CD4-positive, alpha-beta memory T cell (primary cell): ENCODE measurements around the gene HTR6. TPM values are rescaled to one million over a fixed set of nuclear protein-coding genes. Genes with fewer than 3 reads are reported as not detected.
"Not testable (repeated sequence)": the region's sequence is repeated elsewhere in the genome, so short reads cannot be mapped to it uniquely, and the experiment has no call there.

Experiments
- CTCF ChIA-PET: fragments of 350-600 bp; sonication (Branson Sonifier 250); formaldehyde crosslinking; loops from one replicate; lab custom pipeline; 2021; ENCODE audit warnings: inconsistent platforms; ENCODE audit not compliant: partially characterized antibody; lab: Charles Lee
- POLR2A ChIA-PET: fragments of 350-600 bp; sonication (Branson Sonifier 250); formaldehyde crosslinking; loops from one replicate; lab custom pipeline; 2021; ENCODE audit not compliant: partially characterized antibody; lab: Charles Lee
- DNase-seq, 5 donors: peaks; one replicate each; pipeline versions ENCODE4 v3.0.0 to v3.0.0-alpha.2; 2020 to 2022; ENCODE audit warnings: mixed read lengths in 1 of 5
- H3K27ac ChIP-seq: one replicate; pipeline ENCODE4 v1.7.0; 2013; ENCODE audit warnings: low read depth, low read length
- H3K27me3 ChIP-seq: 2 replicates; pipeline ENCODE4 v1.7.0; 2013; ENCODE audit warnings: mild to moderate bottlenecking, low read length, moderate library complexity; ENCODE audit not compliant: insufficient read depth
- H3K36me3 ChIP-seq: 2 replicates; pipeline ENCODE4 v1.7.0; 2013; ENCODE audit warnings: mild to moderate bottlenecking, low read length, moderate library complexity; ENCODE audit not compliant: insufficient read depth
- H3K4me1 ChIP-seq: 2 replicates; pipeline ENCODE4 v1.7.0; 2013; ENCODE audit warnings: mild to moderate bottlenecking, low read length, moderate library complexity; ENCODE audit not compliant: insufficient read depth
- H3K4me3 ChIP-seq, 2 donors: one replicate each; pipeline ENCODE4 v1.7.0; 2013; ENCODE audit warnings: low read length in 2 of 2, mild to moderate bottlenecking in 1 of 2
- H3K9me3 ChIP-seq, 2 donors: one replicate each; pipeline ENCODE4 v1.7.0; 2013; ENCODE audit warnings: low read length in 2 of 2, control low read depth in 1 of 2; ENCODE audit not compliant: control insufficient read depth in 1 of 2
- H3K27ac Mint-ChIP-seq, 7 donors: one replicate each; pipeline ENCODE4 v1.8.0; 2020 to 2021; ENCODE audit warnings: mixed read lengths in 7 of 7, mild to moderate bottlenecking in 6 of 7, inconsistent platforms in 3 of 7, moderate library complexity in 3 of 7
- H3K27me3 Mint-ChIP-seq, 2 donors: one replicate each; pipeline ENCODE4 v1.8.0; 2020 to 2021; ENCODE audit warnings: mixed read lengths in 2 of 2
- H3K36me3 Mint-ChIP-seq, 2 donors: one replicate each; pipeline ENCODE4 v1.8.0; 2020 to 2021; ENCODE audit warnings: mixed read lengths in 2 of 2, inconsistent platforms in 1 of 2, mild to moderate bottlenecking in 1 of 2
- H3K4me1 Mint-ChIP-seq, 4 donors: one replicate each; pipeline ENCODE4 v1.8.0; 2020 to 2021; ENCODE audit warnings: mixed read lengths in 4 of 4, mild to moderate bottlenecking in 1 of 4
- H3K4me3 Mint-ChIP-seq, 8 donors: one replicate each; pipeline ENCODE4 v1.8.0; 2020 to 2021; ENCODE audit warnings: mixed read lengths in 8 of 8, mild to moderate bottlenecking in 7 of 8, moderate library complexity in 6 of 8, inconsistent platforms in 3 of 8
- H3K9me3 Mint-ChIP-seq, 8 donors: one replicate each; pipeline ENCODE4 v1.8.0; 2020 to 2021; ENCODE audit warnings: mixed read lengths in 8 of 8, mild to moderate bottlenecking in 5 of 8, inconsistent platforms in 3 of 8, moderate library complexity in 1 of 8
- intact Hi-C: fragments of 100-400 bp; cut with micrococcal nuclease; formaldehyde crosslinking; loops from one replicate; pipeline ENCODE4 v1.15.1; 2023
- polyA plus RNA-seq, 2 donors: library from polyadenylated mRNA; unstranded; fragments of 300-500 nt; fragmentation: Illumina TruSeq; gene quantifications; one replicate each; pipeline ENCODE4 v1.2.3, GENCODE V29; 2021
- total RNA-seq, 2 experiments: library from RNA; stranded (reverse); gene quantifications; one replicate each; pipeline ENCODE4 v1.2.3, GENCODE V29; 2021

Gene HTR6
- total and polyA plus RNA-seq, 4 experiments from 2014 or later, result 0.33 to 1.1 (median 0.44) TPM; not detected in 1

DNA sequence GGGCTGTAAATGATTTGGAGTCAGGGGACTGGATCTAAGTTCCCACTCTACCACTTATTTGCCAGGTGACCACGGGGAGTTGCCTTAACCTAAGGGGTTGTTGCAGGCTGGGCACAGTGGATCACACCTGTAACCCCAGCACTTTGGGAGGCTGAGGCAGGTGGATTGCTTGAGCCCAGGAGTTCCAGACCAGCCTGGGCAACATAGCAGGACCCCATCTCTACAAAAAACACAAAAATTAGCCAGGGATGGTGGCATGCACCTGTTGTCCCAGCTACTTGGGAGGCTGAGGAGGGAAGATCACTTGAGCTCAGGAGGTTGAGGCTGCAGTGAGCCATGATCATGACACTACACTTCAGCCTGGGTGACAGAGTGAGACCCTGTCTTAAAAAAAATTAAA lies 34.5 kb upstream of the HTR6 start:
- H3K4me1 Mint-ChIP-seq, H3K27ac ChIP-seq, H3K27me3 ChIP-seq, H3K9me3 Mint-ChIP-seq, H3K27me3 Mint-ChIP-seq, H3K4me1 ChIP-seq, intact Hi-C loops, H3K4me3 ChIP-seq, H3K4me3 Mint-ChIP-seq, H3K9me3 ChIP-seq, DNase-seq: not testable (repeated sequence)
- ChIA-PET POLR2A (interaction anchor here (0.6 kb wide), 1 partner anchor 23 kb away, joined by 4 read pairs; no protein-coding TSS in a partner anchor), CTCF (interaction anchor here (0.8 to 2.4 kb wide), 5 partner anchors 22 to 32 kb away, joined by 3 to 5 read pairs (median 3); no protein-coding TSS in a partner anchor)
- H3K36me3 ChIP-seq, result peaks cover 20% of the 10 kb centered on the region
- H3K27ac Mint-ChIP-seq, result peak overlapping the region in 2 of 7 donors; percentile 66 to 84
- peaks cover 29 to 34% of the 10 kb centered on the region in 2 donors for H3K36me3 Mint-ChIP-seq

DNA sequence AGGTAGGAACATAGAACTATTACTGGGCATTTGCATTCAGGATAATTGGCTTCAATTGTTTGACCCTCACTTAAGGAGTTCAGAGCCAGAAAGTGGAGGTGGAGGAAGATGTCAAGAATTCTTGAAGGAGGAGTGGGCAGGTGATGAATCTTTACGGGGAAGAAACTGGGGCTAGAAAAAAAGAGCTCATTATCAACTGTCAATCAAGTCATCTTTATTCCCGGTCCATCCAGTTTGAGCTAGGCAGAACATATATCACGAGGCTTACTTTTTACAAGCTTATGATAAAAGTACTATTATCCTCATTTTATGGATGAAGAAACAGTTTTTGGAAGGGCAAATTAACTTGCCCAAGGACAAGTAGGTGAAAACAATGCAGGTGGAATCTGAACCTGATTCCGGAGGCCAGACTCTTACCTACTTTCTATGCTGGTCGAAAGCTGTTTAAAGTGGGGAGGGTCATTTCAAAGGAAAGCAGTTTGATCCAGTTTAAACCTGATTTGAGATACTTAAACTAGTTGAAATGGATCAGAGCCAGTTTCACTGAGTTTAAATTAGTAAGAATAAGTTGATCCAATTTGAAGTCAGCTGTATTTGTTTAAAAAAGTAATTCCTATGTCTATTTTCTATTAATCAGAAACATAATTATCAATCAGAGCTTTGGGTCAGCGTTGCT lies 33.8 kb upstream of the HTR6 start:
- POLR2A ChIA-PET, result interaction anchor here (0.9 kb wide), 1 partner anchor 35 kb away, joined by 4 read pairs; no protein-coding TSS in a partner anchor

DNA sequence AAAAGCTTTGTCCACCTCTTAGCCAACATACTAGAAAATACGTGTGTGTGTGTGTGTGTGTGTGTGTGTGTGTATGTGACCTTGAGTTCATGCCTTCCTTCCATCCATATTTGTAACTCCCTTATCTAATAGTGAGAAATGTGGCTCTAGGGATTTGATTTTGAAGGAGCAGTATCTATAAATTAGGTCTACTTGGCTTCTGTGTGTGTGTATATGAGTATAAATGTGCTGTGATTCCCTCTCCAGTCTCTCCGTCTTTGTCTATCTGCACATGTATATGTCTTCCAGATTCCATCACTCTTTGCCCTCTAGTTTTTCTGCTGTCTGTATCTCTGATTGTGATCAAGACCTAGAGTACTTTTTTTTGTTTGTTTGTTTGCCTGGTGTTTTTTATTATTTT lies 32.5 kb upstream of the HTR6 start:
- Histone ChIP-seq H3K36me3 (peaks cover 6% of the 10 kb centered on the region), H3K27me3 (no peaks in the 10 kb centered on the region), H3K27ac (no peak overlapping the region), H3K4me1 (no peaks in the 10 kb centered on the region), H3K9me3 (no peaks in the 10 kb centered on the region), H3K4me3 (no peak overlapping the region)
- CTCF ChIA-PET, result no interaction called here
- no peak for DNase-seq
- POLR2A ChIA-PET, result no interaction called here
- intact Hi-C loops, result no loop called here
- Mint-ChIP-seq H3K27me3 (no peaks in the 10 kb centered on the region), H3K9me3 (no peaks in the 10 kb centered on the region), H3K4me1 (peaks cover 0 to 1% (median 0%) of the 10 kb centered on the region in 4 donors), H3K27ac (peak overlapping the region in 2 of 7 donors; percentile 32 to 35), H3K36me3 (peaks cover 12 to 15% of the 10 kb centered on the region in 2 donors), H3K4me3 (no peak overlapping the region)

More for the DNA sequence above, 33.8 kb upstream of the HTR6 start:
- H3K4me3 ChIP-seq, result no peak overlapping the region
- H3K27me3 ChIP-seq, result no peaks in the 10 kb centered on the region
- H3K36me3 ChIP-seq, result peaks cover 16% of the 10 kb centered on the region
- no peaks in the 10 kb centered on the region for H3K9me3 ChIP-seq
- H3K4me1 ChIP-seq, result no peaks in the 10 kb centered on the region
- Mint-ChIP-seq H3K27ac (peak overlapping the region in 2 of 7 donors; percentile 31 to 84), H3K9me3 (no peaks in the 10 kb centered on the region), H3K36me3 (peaks cover 25 to 29% of the 10 kb centered on the region in 2 donors), H3K4me3 (no peak overlapping the region), H3K4me1 (peaks cover 0 to 1% (median 0%) of the 10 kb centered on the region in 4 donors), H3K27me3 (no peaks in the 10 kb centered on the region)
- DNase-seq, result no peak
- no peak overlapping the region for H3K27ac ChIP-seq
- intact Hi-C loops, result no loop called here
- CTCF ChIA-PET, result interaction anchor here (0.8 to 1.9 kb wide), 5 partner anchors 22 to 31 kb away, joined by 3 to 4 read pairs (median 3); no protein-coding TSS in a partner anchor

DNA sequence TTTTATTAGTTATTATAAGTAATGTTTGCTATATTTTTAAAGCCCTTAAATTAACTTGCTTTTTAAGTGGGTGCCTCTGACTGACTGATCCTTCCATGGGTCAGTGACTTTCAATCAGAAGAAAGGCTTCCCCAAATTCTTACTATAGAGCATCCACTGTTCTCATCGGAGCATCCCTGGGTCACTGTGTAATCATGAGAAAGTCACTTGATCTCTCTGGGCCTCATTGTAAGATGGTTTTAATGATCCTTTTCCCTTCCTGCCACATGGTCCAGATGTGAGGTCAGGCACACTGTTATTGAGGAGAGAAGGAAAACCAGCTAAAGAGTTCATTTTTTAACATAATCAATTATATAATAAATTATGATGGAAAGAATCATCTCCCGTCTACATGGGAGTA lies 31.6 kb upstream of the HTR6 start:
- H3K27ac Mint-ChIP-seq, result no peak overlapping the region
- intact Hi-C loops, result no loop called here
- POLR2A ChIA-PET, result interaction anchor here (1.1 kb wide), 1 partner anchor 22 kb away, joined by 4 read pairs; no protein-coding TSS in a partner anchor

DNA sequence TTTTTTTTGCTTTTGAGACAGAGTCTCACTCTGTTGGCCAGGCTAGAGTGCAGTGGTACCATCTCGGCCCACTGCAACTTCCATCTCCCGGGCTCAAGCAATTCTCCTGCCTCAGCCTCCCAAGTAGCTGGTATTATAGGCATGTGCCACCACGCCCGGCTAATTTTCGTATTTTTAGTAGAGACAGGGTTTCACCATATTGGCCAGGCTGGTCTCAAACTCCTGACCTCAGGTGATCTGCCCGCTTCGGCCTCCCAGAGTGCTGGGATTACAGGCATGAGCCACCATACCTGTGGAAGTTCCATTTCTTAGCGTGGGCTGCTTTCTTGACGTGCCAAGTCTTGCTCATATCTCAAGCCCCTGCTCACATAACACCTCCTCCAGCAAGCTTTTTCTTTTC lies 29.6 kb upstream of the HTR6 start:
- H3K4me3 Mint-ChIP-seq, POLR2A ChIA-PET, H3K4me1 ChIP-seq, H3K27me3 ChIP-seq, H3K36me3 Mint-ChIP-seq, DNase-seq, H3K27ac Mint-ChIP-seq, H3K4me3 ChIP-seq, CTCF ChIA-PET, H3K4me1 Mint-ChIP-seq, H3K9me3 ChIP-seq, H3K9me3 Mint-ChIP-seq, H3K27me3 Mint-ChIP-seq, H3K36me3 ChIP-seq, intact Hi-C loops, H3K27ac ChIP-seq: not testable (repeated sequence)

More for the DNA sequence above, 31.6 kb upstream of the HTR6 start:
- Mint-ChIP-seq H3K27me3 (no peaks in the 10 kb centered on the region), H3K9me3 (no peaks in the 10 kb centered on the region), H3K4me1 (peaks cover 0 to 1% (median 0%) of the 10 kb centered on the region in 4 donors), H3K4me3 (no peak overlapping the region), H3K36me3 (peaks cover 4 to 9% of the 10 kb centered on the region in 2 donors)
- Histone ChIP-seq H3K4me3 (no peak overlapping the region), H3K27ac (no peak overlapping the region), H3K9me3 (no peaks in the 10 kb centered on the region), H3K27me3 (no peaks in the 10 kb centered on the region), H3K36me3 (no peaks in the 10 kb centered on the region), H3K4me1 (no peaks in the 10 kb centered on the region)
- CTCF ChIA-PET, result no interaction called here
- DNase-seq, result no peak

DNA sequence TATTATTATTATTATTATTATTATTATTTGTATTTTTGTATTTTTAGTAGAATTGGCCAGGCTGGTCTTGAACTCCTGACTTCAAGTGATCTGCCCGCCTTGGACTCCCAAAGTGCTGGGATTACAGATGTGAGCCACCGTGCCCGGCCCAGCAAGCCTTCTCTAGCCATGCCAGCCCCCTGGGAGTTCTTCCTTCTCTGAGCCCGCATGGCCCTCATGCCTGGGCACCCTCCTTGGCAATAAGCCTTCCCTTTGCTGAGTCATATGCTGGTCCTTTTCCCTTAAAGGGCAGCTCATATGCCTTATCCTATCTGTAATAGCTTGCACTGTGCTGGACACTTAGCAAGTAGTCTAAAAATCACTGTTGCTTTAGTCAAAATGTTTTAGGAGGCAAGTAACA lies 29.0 kb upstream of the HTR6 start:
- no peaks in the 10 kb centered on the region for H3K36me3 ChIP-seq
- ChIA-PET CTCF (no interaction called here), POLR2A (interaction anchor here (1.0 kb wide), 1 partner anchor 15 kb away, joined by 3 read pairs; no protein-coding TSS in a partner anchor)
- DNase-seq, result no peak
- intact Hi-C loops, result no loop called here
- H3K27me3 ChIP-seq, result no peaks in the 10 kb centered on the region
- peaks cover 0 to 2% (median 0%) of the 10 kb centered on the region in 4 donors for H3K4me1 Mint-ChIP-seq
- H3K4me3 ChIP-seq, result no peak overlapping the region
- no peak overlapping the region for H3K27ac Mint-ChIP-seq
- no peak overlapping the region for H3K27ac ChIP-seq
- H3K9me3 Mint-ChIP-seq, result no peaks in the 10 kb centered on the region
- H3K27me3 Mint-ChIP-seq, result peaks cover 0 to 1% of the 10 kb centered on the region in 2 donors
- peak overlapping the region in 1 of 8 donors; percentile 66 for H3K4me3 Mint-ChIP-seq
- H3K4me1 ChIP-seq, result no peaks in the 10 kb centered on the region
- no peaks in the 10 kb centered on the region for H3K9me3 ChIP-seq
- no peaks in the 10 kb centered on the region for H3K36me3 Mint-ChIP-seq

DNA sequence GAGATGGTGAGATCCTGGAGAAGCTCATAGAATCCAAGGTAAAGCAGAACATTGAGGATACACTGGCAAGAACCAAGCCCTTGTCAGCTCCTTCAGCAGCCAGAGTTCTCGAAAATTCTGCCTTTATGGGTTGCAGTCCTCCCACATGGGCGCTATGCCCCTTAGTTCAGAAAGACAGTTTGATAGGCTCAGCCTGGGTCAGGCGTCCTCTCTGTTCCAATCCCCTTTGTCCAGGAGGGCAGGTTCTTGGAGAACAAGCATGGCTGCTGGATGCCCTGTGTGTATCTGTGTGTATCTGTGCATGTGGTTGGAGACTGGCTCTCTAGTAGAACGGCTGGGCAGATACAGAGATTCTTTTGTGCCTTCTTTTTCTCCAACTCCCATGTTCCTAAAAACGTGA lies 28.6 kb upstream of the HTR6 start:
- DNase-seq, result no peak
- Histone ChIP-seq H3K36me3 (no peaks in the 10 kb centered on the region), H3K4me1 (no peaks in the 10 kb centered on the region), H3K4me3 (no peak overlapping the region), H3K27ac (no peak overlapping the region), H3K9me3 (no peaks in the 10 kb centered on the region), H3K27me3 (no peaks in the 10 kb centered on the region)
- no peaks in the 10 kb centered on the region for H3K36me3 Mint-ChIP-seq
- H3K4me3 Mint-ChIP-seq, result peak overlapping the region in 1 of 8 donors; percentile 66
- no peaks in the 10 kb centered on the region for H3K9me3 Mint-ChIP-seq
- H3K27ac Mint-ChIP-seq, result no peak overlapping the region
- peaks cover 0 to 1% (median 0%) of the 10 kb centered on the region in 4 donors for H3K4me1 Mint-ChIP-seq
- ChIA-PET CTCF (no interaction called here), POLR2A (interaction anchor here (1.0 kb wide), 1 partner anchor 15 kb away, joined by 3 read pairs; no protein-coding TSS in a partner anchor)
- intact Hi-C loops, result no loop called here
- peaks cover 0 to 1% of the 10 kb centered on the region in 2 donors for H3K27me3 Mint-ChIP-seq
